HCT116 (cell line): ENCODE results near the gene DBX1. TPM values are rescaled to one million over a fixed set of nuclear protein-coding genes. Genes with fewer than 3 reads are reported as not detected.

Source experiments
- ATAC-seq: fragments of 200-7000 bp; cut with Tn5 transposase; 2 replicates; pipeline ENCODE4 v1.9.1; 2020; ENCODE audit warnings: mild to moderate bottlenecking, moderate library complexity
- BruUV-seq: library from RNA; stranded (reverse); fragments of 400-500 nt; replicated peaks from 2 replicates; lab custom pipeline; 2021; lab: Mats Ljungman, UMichigan
- CTCF ChIA-PET: fragments of 300-600 bp; sonication (Branson Sonifier 250); formaldehyde crosslinking; loops from one replicate; lab custom pipeline; 2021; ENCODE audit warnings: antibody characterized with exemption; lab: Charles Lee
- POLR2A ChIA-PET: fragments of 300-600, 350-600 bp; sonication (Branson Sonifier 250); formaldehyde crosslinking; loops from one replicate; lab custom pipeline; 2021; ENCODE audit warnings: antibody characterized with exemption; lab: Charles Lee
- RAD21 ChIA-PET, 2 experiments: fragments of 300-600 bp; sonication (Branson Sonifier 250); formaldehyde crosslinking; loops; one replicate each; lab custom pipeline; 2023; ENCODE audit warnings: low total read pairs in 2 of 2; ENCODE audit not compliant: uncharacterized antibody in 2 of 2, unreplicated experiment in 2 of 2, low non-redundant PET in 1 of 2; lab: Charles Lee
- DNase-seq: peaks from one replicate; pipeline ENCODE4 v3.0.0-alpha.2; 2010; ENCODE audit warnings: low read depth, low spot score
- H2AFZ ChIP-seq: fragments of 200-600 bp; shearing (Covaris generic), sonication (generic); 2 replicates; pipeline ENCODE4 v1.6.1; 2017; ENCODE audit warnings: low read depth, mixed run types, mixed read lengths, antibody characterized with exemption, low read length; ENCODE audit not compliant: poor library complexity, severe bottlenecking
- H3K27ac ChIP-seq: 2 replicates; pipeline ENCODE4 v1.5.1; 2012; ENCODE audit warnings: low read depth, low read length
- H3K27me3 ChIP-seq: fragments of 200-600 bp; sonication (generic); 2 replicates; pipeline ENCODE4 v1.6.1; 2016; ENCODE audit warnings: mixed run types, low read length, mixed read lengths; ENCODE audit not compliant: insufficient read depth
- H3K36me3 ChIP-seq, 2 experiments: fragments of 200-500 bp in 1 of 2; fragments of 200-600 bp in 1 of 2; sonication (Bioruptor generic) in 1 of 2; sonication (generic) in 1 of 2; 2 replicates each; pipeline versions ENCODE4 v1.5.1 to v1.6.1; 2014 to 2016; ENCODE audit warnings: low read length in 2 of 2, inconsistent platforms in 1 of 2, mixed read lengths in 1 of 2, mixed run types in 1 of 2; ENCODE audit not compliant: insufficient read depth in 2 of 2, control insufficient read depth in 1 of 2
- H3K4me1 ChIP-seq, 2 experiments: fragments of 200-600 bp in 1 of 2; sonication (generic) in 1 of 2; 2 replicates each; pipeline versions ENCODE4 v1.5.1 to v1.6.1; 2012 to 2017; ENCODE audit warnings: low read length in 2 of 2, inconsistent platforms in 1 of 2, mild to moderate bottlenecking in 1 of 2, mixed read lengths in 1 of 2, mixed run types in 1 of 2, moderate library complexity in 1 of 2; ENCODE audit not compliant: insufficient read depth in 2 of 2, control insufficient read depth in 1 of 2
- H3K4me2 ChIP-seq: fragments of 200-600 bp; sonication (generic); 2 replicates; pipeline ENCODE4 v1.6.1; 2017; ENCODE audit warnings: mixed run types, low read length, mixed read lengths
- H3K4me3 ChIP-seq, 2 experiments: fragments of 200-600 bp in 1 of 2; sonication (generic) in 1 of 2; replicated peaks in 1 of 2; 2 replicates each; pipeline ENCODE4 v1.5.1; 2011 to 2016; ENCODE audit warnings: low read length in 2 of 2, control low read depth in 1 of 2, low read depth in 1 of 2, mild to moderate bottlenecking in 1 of 2, mixed read lengths in 1 of 2, mixed run types in 1 of 2
- H3K79me2 ChIP-seq: fragments of 200-600 bp; sonication (generic); 2 replicates; pipeline ENCODE4 v1.6.1; 2017; ENCODE audit warnings: mild to moderate bottlenecking, mixed run types, low read length, moderate library complexity, mixed read lengths; ENCODE audit not compliant: insufficient read depth
- H3K9ac ChIP-seq: fragments of 200-600 bp; sonication (generic); 2 replicates; pipeline ENCODE4 v1.6.1; 2016; ENCODE audit warnings: low read length, mixed read lengths
- H3K9me2 ChIP-seq: fragments of 200-600 bp; sonication (generic), shearing (Covaris generic); 2 replicates; pipeline ENCODE4 v1.6.1; 2017; ENCODE audit warnings: mixed run types, mild to moderate bottlenecking, moderate library complexity; ENCODE audit not compliant: insufficient read depth
- H3K9me3 ChIP-seq, 2 experiments: fragments of 200-500 bp in 1 of 2; fragments of 200-600 bp in 1 of 2; sonication (Bioruptor generic) in 1 of 2; sonication (generic) in 1 of 2; 2 replicates each; pipeline ENCODE4 v1.6.1; 2014 to 2017; ENCODE audit warnings: low read length in 2 of 2, mixed read lengths in 2 of 2, inconsistent platforms in 1 of 2, low read depth in 1 of 2, mild to moderate bottlenecking in 1 of 2, mixed run types in 1 of 2, moderate library complexity in 1 of 2; ENCODE audit not compliant: control insufficient read depth in 1 of 2, insufficient read depth in 1 of 2
- H4K20me1 ChIP-seq: fragments of 200-600 bp; sonication (generic), shearing (Covaris generic); 2 replicates; pipeline ENCODE4 v1.6.1; 2017; ENCODE audit warnings: mixed run types, mild to moderate bottlenecking, moderate library complexity; ENCODE audit not compliant: insufficient read depth
- ATF3 ChIP-seq: IDR thresholded peaks from 2 replicates; pipeline ENCODE4 v1.6.1; 2012
- CBX3 ChIP-seq: IDR thresholded peaks from 2 replicates; pipeline ENCODE4 v1.6.1; 2012; ENCODE audit warnings: low read depth
- CTCF ChIP-seq, 3 experiments: fragments of 200-600 bp in 1 of 3; sonication (generic) in 1 of 3; IDR thresholded peaks in 2 of 3; conservative IDR thresholded peaks in 1 of 3; 2 replicates each; pipeline ENCODE4 v1.5.1; 2012 to 2017; ENCODE audit warnings: low read depth in 2 of 3, low read length in 2 of 3, antibody characterized with exemption in 1 of 3, borderline replicate concordance in 1 of 3, control low read depth in 1 of 3, mild to moderate bottlenecking in 1 of 3, mixed read lengths in 1 of 3, mixed run types in 1 of 3, moderate library complexity in 1 of 3; ENCODE audit not compliant: insufficient read depth in 1 of 3
- EGR1 ChIP-seq: IDR thresholded peaks from 2 replicates; pipeline ENCODE4 v1.6.1; 2012; ENCODE audit warnings: low read depth
- ELF1 ChIP-seq: IDR thresholded peaks from 2 replicates; pipeline ENCODE4 v1.6.1; 2012; ENCODE audit warnings: low read depth, borderline replicate concordance
- EZH2 ChIP-seq: fragments of 200-600 bp; sonication (generic); IDR thresholded peaks from 2 replicates; pipeline ENCODE4 v1.6.1; 2017; ENCODE audit warnings: antibody characterized with exemption, mixed run types
- EZH2phosphoT487 ChIP-seq: fragments of 200-600 bp; IDR thresholded peaks from 2 replicates; pipeline ENCODE4 v1.6.1; 2018; ENCODE audit warnings: antibody characterized with exemption, borderline replicate concordance
- FOSL1 ChIP-seq: IDR thresholded peaks from 2 replicates; pipeline ENCODE4 v1.6.1; 2012; ENCODE audit warnings: low read depth
- JUND ChIP-seq: IDR thresholded peaks from 2 replicates; pipeline ENCODE4 v1.6.1; 2012
- MAX ChIP-seq: IDR thresholded peaks from 2 replicates; pipeline ENCODE4 v1.6.1; 2012
- POLR2A ChIP-seq: IDR thresholded peaks from 2 replicates; pipeline ENCODE4 v1.7.0; 2011; ENCODE audit warnings: borderline replicate concordance; ENCODE audit not compliant: insufficient read depth, insufficient read length; ENCODE audit errors: extremely low read depth
- POLR2AphosphoS5 ChIP-seq: IDR thresholded peaks from 2 replicates; pipeline ENCODE4 v1.6.1; 2011; ENCODE audit warnings: mild to moderate bottlenecking, low read depth, low read length, moderate library complexity
- SIN3A ChIP-seq: IDR thresholded peaks from 2 replicates; pipeline ENCODE4 v1.6.1; 2012; ENCODE audit warnings: low read depth
- SP1 ChIP-seq: IDR thresholded peaks from 2 replicates; pipeline ENCODE4 v1.6.1; 2012; ENCODE audit warnings: low read depth
- SRF ChIP-seq: IDR thresholded peaks from 2 replicates; pipeline ENCODE4 v1.6.1; 2012; ENCODE audit warnings: low read depth
- TCF7L2 ChIP-seq: IDR thresholded peaks from 2 replicates; pipeline ENCODE4 v1.7.0; 2011; ENCODE audit warnings: borderline replicate concordance, inconsistent platforms; ENCODE audit not compliant: insufficient read depth, insufficient read length; ENCODE audit errors: extremely low read depth
- ZBTB33 ChIP-seq: IDR thresholded peaks from 2 replicates; pipeline ENCODE4 v1.6.1; 2011; ENCODE audit warnings: mild to moderate bottlenecking, low read length, moderate library complexity; ENCODE audit not compliant: insufficient replicate concordance; ENCODE audit errors: extremely low read depth
- intact Hi-C: fragments of 100-400 bp; cut with micrococcal nuclease; formaldehyde crosslinking; loops from 2 replicates; pipeline ENCODE4 v1.10.0; 2022
- total RNA-seq: library from RNA; stranded (reverse); gene quantifications from one replicate; pipeline ENCODE4 v1.2.1, GENCODE V29; 2021; ENCODE audit not compliant: unreplicated experiment

Gene DBX1
- total RNA-seq, 1 experiment from 2014 or later, result not detected

DNA sequence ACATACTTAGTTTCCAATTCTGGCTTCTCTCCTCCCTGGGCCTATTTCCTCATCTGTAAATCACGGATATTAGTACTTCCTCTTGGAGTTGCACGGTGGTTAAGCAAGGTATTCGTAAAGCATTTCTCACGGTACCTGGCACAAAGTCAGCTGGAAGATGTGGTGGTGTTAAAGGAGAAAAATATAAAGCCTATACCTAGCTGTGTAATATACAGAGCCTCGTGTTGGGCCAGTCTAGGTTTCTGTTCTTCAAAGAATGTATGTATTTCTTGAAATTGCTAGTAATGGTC is 47.2 kb downstream of the DBX1 start (continued):
- TF ChIP-seq CTCF (IDR thresholded peaks at IDR 0.05 in 2 of 3, conservative IDR thresholded peaks at IDR 0.05 in 1 of 3; ENCODE audit: borderline replicate concordance in 1 of 3, insufficient read depth in 1 of 3, low read depth in 2 of 3, low read length in 2 of 3), result no peak
- no peak for TF ChIP-seq EGR1

DNA sequence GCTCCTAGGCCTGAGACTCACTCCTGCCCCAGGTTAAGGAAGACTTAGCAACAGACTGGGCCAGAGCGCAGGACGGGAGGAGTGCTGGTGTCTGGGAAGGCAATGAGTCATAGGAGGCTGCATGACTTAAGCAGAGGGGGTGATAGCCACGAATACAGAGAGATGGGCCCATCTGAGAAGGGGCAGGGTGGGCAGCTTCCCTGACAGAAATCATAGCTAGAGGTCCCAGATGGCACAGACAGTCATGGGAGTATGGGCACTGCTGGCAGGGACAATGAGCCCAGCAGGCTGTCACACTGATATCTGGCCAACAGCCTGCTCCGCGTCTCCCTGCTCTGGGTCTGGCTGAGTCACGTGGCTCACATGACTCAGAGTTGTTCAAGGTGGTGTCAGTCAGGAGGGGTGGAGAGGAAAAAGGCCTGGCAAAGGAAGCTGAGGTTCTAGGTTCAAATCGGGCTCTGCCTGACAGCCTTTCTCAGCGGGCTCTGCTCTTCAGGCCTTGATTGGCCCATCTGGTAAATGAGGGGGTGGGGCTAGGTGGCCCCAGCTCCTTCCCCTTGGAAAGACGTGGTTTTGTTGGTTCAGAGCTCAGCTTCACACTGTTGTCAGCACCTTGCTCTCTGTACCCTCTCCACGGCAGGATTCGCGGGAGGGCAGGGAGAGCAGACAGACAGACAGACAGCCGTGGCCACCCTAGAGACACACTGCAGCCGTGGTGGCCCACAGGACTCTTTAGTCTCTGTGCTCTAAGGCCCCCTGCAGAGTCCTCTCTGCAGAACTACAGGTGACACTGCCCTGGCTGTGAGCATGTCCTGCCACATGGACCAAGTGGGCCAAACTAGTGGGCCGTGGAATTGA is 47.8 kb downstream of the DBX1 start:
- peak overlapping the region; percentile 16 to 47 for H3K4me3 ChIP-seq
- ChIA-PET POLR2A (no interaction called here), RAD21 (interaction anchor here (1.1 to 1.4 kb wide), 2 partner anchors 16 to 160 kb away, joined by 3 to 4 read pairs; no protein-coding TSS in a partner anchor), CTCF (interaction anchor here (0.7 to 1.8 kb wide), 8 partner anchors 11 to 1042 kb away, joined by 3 to 17 read pairs (median 4); no protein-coding TSS in a partner anchor)
- H4K20me1 ChIP-seq, result no peaks in the 10 kb centered on the region
- no peaks in the 10 kb centered on the region for H3K9me2 ChIP-seq
- H3K27ac ChIP-seq, result peak overlapping the region; percentile 39
- intact Hi-C loops, result loop anchor here (1.0 to 10.0 kb wide), 3 partner anchors 161 to 1038 kb away; no protein-coding TSS in a partner anchor
- no peaks in the 10 kb centered on the region for H3K9me3 ChIP-seq
- H2AFZ ChIP-seq, result peak overlapping the region; percentile 11
- ATAC-seq (peak; percentile 87), DNase-seq (peak; percentile 82)
- peak overlapping the region; percentile 73 for H3K4me2 ChIP-seq
- H3K79me2 ChIP-seq, result no peaks in the 10 kb centered on the region
- no peaks in the 10 kb centered on the region for H3K36me3 ChIP-seq
- H3K9ac ChIP-seq, result peak overlapping the region; percentile 46
- H3K27me3 ChIP-seq, result no peaks in the 10 kb centered on the region
- H3K4me1 ChIP-seq, result peaks cover 14 to 27% of the 10 kb centered on the region in 2 experiments
- BruUV-seq, result no TSS peak
- TF ChIP-seq POLR2AphosphoS5 (peak; percentile 29), FOSL1 (peak; percentile 86), SP1 (peak; percentile 60), ZBTB33 (no peak), EZH2 (no peak), SRF (no peak), CBX3 (peak; percentile 77; the same call in 1 of the 2 replicates), SIN3A (no peak), MAX (peak; percentile 77), TCF7L2 (peak; percentile 11), ELF1 (no peak), POLR2A (no peak), JUND (peak; percentile 82), EZH2phosphoT487 (no peak), ATF3 (no peak)
